CD14-positive monocyte (primary cell): ENCODE data around the gene CTSV. TPM values are rescaled to one million over a fixed set of nuclear protein-coding genes. Genes with fewer than 3 reads are reported as not detected.
"Not testable (repeated sequence)": the region's sequence is repeated elsewhere in the genome, so short reads cannot be mapped to it uniquely, and the experiment has no call there.

ENCODE experiments used
- DNase-seq, 3 donors: peaks; one replicate each; pipeline ENCODE4 v3.0.0-alpha.2; 2011 to 2022
- H2AFZ ChIP-seq: 2 replicates; pipeline ENCODE4 v1.6.0; 2012; ENCODE audit warnings: mild to moderate bottlenecking, low read depth, low read length, inconsistent platforms; ENCODE audit not compliant: insufficient read depth, poor library complexity, severe bottlenecking
- H3K27ac ChIP-seq, 2 donors: 1 replicate in 1 of 2; 2 replicates in 1 of 2; pipeline ENCODE4 v1.5.1; 2012 to 2013; ENCODE audit warnings: low read length in 2 of 2, control low read depth in 1 of 2, inconsistent platforms in 1 of 2, low read depth in 1 of 2, mild to moderate bottlenecking in 1 of 2
- H3K27me3 ChIP-seq, 2 donors: one replicate each; pipeline versions ENCODE4 v1.6.0 to v1.6.1; 2011 to 2013; ENCODE audit warnings: low read length in 2 of 2; ENCODE audit not compliant: control insufficient read depth in 2 of 2, insufficient read depth in 2 of 2
- H3K36me3 ChIP-seq, 2 donors: replicated peaks in 1 of 2; 1 replicate in 1 of 2; 2 replicates in 1 of 2; pipeline versions ENCODE4 v1.5.1 to v1.6.1; 2012 to 2013; ENCODE audit warnings: low read length in 2 of 2, control low read depth in 1 of 2, inconsistent platforms in 1 of 2, mild to moderate bottlenecking in 1 of 2; ENCODE audit not compliant: insufficient read depth in 2 of 2, control insufficient read depth in 1 of 2
- H3K4me1 ChIP-seq, 2 donors: 1 replicate in 1 of 2; 2 replicates in 1 of 2; pipeline versions ENCODE4 v1.5.1 to v1.6.1; 2012 to 2013; ENCODE audit warnings: low read length in 2 of 2, control low read depth in 1 of 2, inconsistent platforms in 1 of 2, mild to moderate bottlenecking in 1 of 2, moderate library complexity in 1 of 2; ENCODE audit not compliant: insufficient read depth in 2 of 2, control insufficient read depth in 1 of 2
- H3K4me2 ChIP-seq: replicated peaks from 2 replicates; pipeline ENCODE3; 2012; ENCODE audit warnings: low read length, moderate library complexity, mild to moderate bottlenecking; ENCODE audit not compliant: poor library complexity, severe bottlenecking; ENCODE audit errors: extremely low read depth
- H3K4me3 ChIP-seq, 3 experiments: fragments of 200-600 bp in 1 of 3; sonication (generic) in 1 of 3; replicated peaks in 1 of 3; 1 replicate in 2 of 3; 2 replicates in 1 of 3; pipeline ENCODE4 v1.5.1; 2011 to 2013; ENCODE audit warnings: low read length in 3 of 3, mild to moderate bottlenecking in 3 of 3, control low read depth in 2 of 3, low read depth in 2 of 3, inconsistent platforms in 1 of 3, moderate library complexity in 1 of 3
- H3K79me2 ChIP-seq: 2 replicates; pipeline ENCODE4 v1.6.0; 2012; ENCODE audit warnings: mild to moderate bottlenecking, control low read depth, inconsistent platforms, low read length, moderate library complexity; ENCODE audit not compliant: insufficient read depth
- H3K9ac ChIP-seq: 2 replicates; pipeline ENCODE4 v1.6.0; 2017; ENCODE audit warnings: low read length, mild to moderate bottlenecking; ENCODE audit not compliant: insufficient read depth, poor library complexity, severe bottlenecking
- H3K9me3 ChIP-seq, 2 donors: replicated peaks in 1 of 2; 1 replicate in 1 of 2; 2 replicates in 1 of 2; pipeline versions ENCODE4 v1.5.1 to v1.6.1; 2012 to 2013; ENCODE audit warnings: low read length in 2 of 2, control low read depth in 1 of 2; ENCODE audit not compliant: control insufficient read depth in 1 of 2, insufficient read depth in 1 of 2
- H4K20me1 ChIP-seq: 2 replicates; pipeline ENCODE4 v1.6.0; 2012; ENCODE audit warnings: mild to moderate bottlenecking, low read length, control low read depth, moderate library complexity; ENCODE audit not compliant: insufficient read depth
- H3K27ac Mint-ChIP-seq, 7 donors: one replicate each; pipeline ENCODE4 v1.8.0; 2020; ENCODE audit warnings: mild to moderate bottlenecking in 7 of 7, mixed read lengths in 7 of 7, moderate library complexity in 6 of 7, inconsistent platforms in 2 of 7
- H3K27me3 Mint-ChIP-seq, 3 donors: one replicate each; pipeline ENCODE4 v1.8.0; 2021 to 2022; ENCODE audit warnings: low read depth in 3 of 3, mild to moderate bottlenecking in 3 of 3, mixed read lengths in 3 of 3, moderate library complexity in 3 of 3, inconsistent platforms in 1 of 3
- H3K36me3 Mint-ChIP-seq, 2 donors: one replicate each; pipeline ENCODE4 v1.8.0; 2020; ENCODE audit warnings: mixed read lengths in 2 of 2, inconsistent platforms in 1 of 2, mild to moderate bottlenecking in 1 of 2
- H3K4me1 Mint-ChIP-seq: one replicate; pipeline ENCODE4 v1.8.0; 2020; ENCODE audit warnings: mild to moderate bottlenecking, mixed read lengths
- H3K4me3 Mint-ChIP-seq, 2 donors: one replicate each; pipeline ENCODE4 v1.8.0; 2020; ENCODE audit warnings: mild to moderate bottlenecking in 2 of 2, mixed read lengths in 2 of 2, moderate library complexity in 1 of 2
- H3K9me3 Mint-ChIP-seq, 7 donors: one replicate each; pipeline ENCODE4 v1.8.0; 2020 to 2022; ENCODE audit warnings: mixed read lengths in 7 of 7, mild to moderate bottlenecking in 6 of 7, moderate library complexity in 6 of 7, inconsistent platforms in 2 of 7
- CTCF ChIP-seq: fragments of 200-600 bp; IDR thresholded peaks from one replicate; pipeline ENCODE4 v1.8.0; 2022; ENCODE audit warnings: antibody characterized with exemption, mild to moderate bottlenecking
- WGBS: methylation state at CpG from one replicate; pipeline ENCODE4 v1.1.5; 2013; ENCODE audit warnings: missing lambda C conversion rate; ENCODE audit not compliant: insufficient coverage; 5-methylcytosine and 5-hydroxymethylcytosine counted together
- intact Hi-C, 2 donors: fragments of 100-400 bp; cut with micrococcal nuclease; formaldehyde crosslinking; loops; one replicate each; pipeline versions ENCODE4 v1.15.0 to v1.15.1; 2023
- polyA plus RNA-seq, 3 donors: library from polyadenylated mRNA; depleted of rRNA in 1 of 3; unstranded in 2 of 3; stranded (reverse) in 1 of 3; fragments of 300-500 nt in 2 of 3; fragments of >200 nt in 1 of 3; fragmentation: Illumina TruSeq in 2 of 3; gene quantifications; 1 replicate in 2 of 3; 2 replicates in 1 of 3; pipeline ENCODE4 v1.2.3, GENCODE V29; 2012 to 2021

Gene CTSV
- polyA plus RNA-seq, 3 donors = 0.04 TPM; not detected in 2

- peaks cover 13 to 23% of the 10 kb centered on the region in 2 donors for H3K27me3 ChIP-seq
- Mint-ChIP-seq H3K4me1 (peaks cover 37% of the 10 kb centered on the region), H3K27ac (peak overlapping the region in 3 of 7 donors; percentile 12 to 79 (median 38)), H3K27me3 (peaks cover 30 to 40% (median 38%) of the 10 kb centered on the region in 3 donors), H3K9me3 (peaks cover 0 to 14% (median 11%) of the 10 kb centered on the region in 7 donors), H3K4me3 (no peak overlapping the region), H3K36me3 (peaks cover 0 to 4% of the 10 kb centered on the region in 2 donors)
- no peak overlapping the region for H2AFZ ChIP-seq
- H3K9ac ChIP-seq = no peak overlapping the region
- H3K79me2 ChIP-seq = no peaks in the 10 kb centered on the region
- H3K4me1 ChIP-seq = peaks cover 23 to 38% of the 10 kb centered on the region in 2 donors
- no peaks in the 10 kb centered on the region for H3K36me3 ChIP-seq
- H4K20me1 ChIP-seq = no peaks in the 10 kb centered on the region
- no peak overlapping the region for H3K27ac ChIP-seq
- TF ChIP-seq CTCF = no peak
- H3K4me3 ChIP-seq = no peak overlapping the region
- intact Hi-C loops = no loop called here
- WGBS = 33% methylated on average over 1 of the region's 2 CpGs
- peak in 2 of 3 donors; percentile 12 to 25 for DNase-seq
- H3K9me3 ChIP-seq = peaks cover 0 to 4% of the 10 kb centered on the region in 2 donors
- H3K4me2 ChIP-seq = no peak overlapping the region
These were observed 3.0 kb upstream of the CTSV start for GRCh38 chr9:97041898-97042297.

- no peak overlapping the region for H3K27ac ChIP-seq
- peak overlapping the region; percentile 32 to 80 (median 52) for H3K4me3 ChIP-seq
- peaks cover 0 to 4% of the 10 kb centered on the region in 2 donors for H3K9me3 ChIP-seq
- peaks cover 0 to 4% of the 10 kb centered on the region in 2 donors for H3K36me3 Mint-ChIP-seq
- no peak for TF ChIP-seq CTCF
- peaks cover 29 to 54% (median 40%) of the 10 kb centered on the region in 3 donors for H3K27me3 Mint-ChIP-seq
- H3K79me2 ChIP-seq = no peaks in the 10 kb centered on the region
- no peaks in the 10 kb centered on the region for H4K20me1 ChIP-seq
- no peaks in the 10 kb centered on the region for H3K36me3 ChIP-seq
- peak overlapping the region; percentile 88 for H3K4me2 ChIP-seq
- DNase-seq = no peak
- WGBS = 0% methylated on average over 1 of the region's 12 CpGs
- H3K9me3 Mint-ChIP-seq = peaks cover 0 to 14% (median 13%) of the 10 kb centered on the region in 7 donors
- peaks cover 13 to 26% of the 10 kb centered on the region in 2 donors for H3K27me3 ChIP-seq
- intact Hi-C loops = no loop called here
- peaks cover 30% of the 10 kb centered on the region for H3K4me1 Mint-ChIP-seq
- H2AFZ ChIP-seq = peak overlapping the region; percentile 93
- peak overlapping the region; percentile 29 for H3K9ac ChIP-seq
- H3K4me3 Mint-ChIP-seq = peak overlapping the region; percentile 81 to 93
- H3K4me1 ChIP-seq = peaks cover 23 to 38% of the 10 kb centered on the region in 2 donors
- peak overlapping the region in 1 of 7 donors; percentile 69 for H3K27ac Mint-ChIP-seq
These were observed 545 bp upstream of the CTSV start for GRCh38 chr9:97039514-97039860.

DNA sequence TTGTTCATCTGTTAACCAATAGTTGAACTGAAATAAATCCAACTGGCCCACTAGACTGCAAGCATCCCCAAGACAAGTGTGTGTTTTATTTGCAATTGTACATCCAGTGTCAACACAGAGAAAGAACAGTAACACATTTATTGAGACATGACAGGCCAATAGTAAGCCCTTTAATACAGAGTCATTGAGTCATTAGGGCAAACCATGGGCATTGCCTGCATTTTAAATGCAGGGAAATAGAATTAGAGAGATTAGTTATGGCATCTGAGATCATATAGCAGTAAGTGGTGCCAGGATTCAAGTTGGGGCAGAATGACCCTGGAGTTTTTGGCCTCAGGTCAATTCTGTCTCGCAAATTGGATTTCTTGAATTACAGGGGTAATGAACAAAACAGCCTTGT lies 15.4 kb downstream of the CTSV start:
- H4K20me1 ChIP-seq, H3K27ac Mint-ChIP-seq, H3K4me1 Mint-ChIP-seq, H3K27me3 ChIP-seq, H3K9me3 ChIP-seq, H3K36me3 Mint-ChIP-seq, intact Hi-C loops, H3K79me2 ChIP-seq, H2AFZ ChIP-seq, H3K9me3 Mint-ChIP-seq, H3K4me2 ChIP-seq, H3K27me3 Mint-ChIP-seq, H3K4me1 ChIP-seq, DNase-seq, H3K4me3 Mint-ChIP-seq, H3K27ac ChIP-seq, H3K4me3 ChIP-seq, H3K9ac ChIP-seq, H3K36me3 ChIP-seq: not testable (repeated sequence)
- 100% methylated on average over 1 of the region's 1 CpG for WGBS
